ENCODE results near the gene GTPBP1. TPM values are rescaled to one million over a fixed set of nuclear protein-coding genes. Genes with fewer than 3 reads are reported as not detected.

The GTPBP1 gene
- total RNA-seq, 1 experiment from 2014 or later, result 108 TPM

DNA sequence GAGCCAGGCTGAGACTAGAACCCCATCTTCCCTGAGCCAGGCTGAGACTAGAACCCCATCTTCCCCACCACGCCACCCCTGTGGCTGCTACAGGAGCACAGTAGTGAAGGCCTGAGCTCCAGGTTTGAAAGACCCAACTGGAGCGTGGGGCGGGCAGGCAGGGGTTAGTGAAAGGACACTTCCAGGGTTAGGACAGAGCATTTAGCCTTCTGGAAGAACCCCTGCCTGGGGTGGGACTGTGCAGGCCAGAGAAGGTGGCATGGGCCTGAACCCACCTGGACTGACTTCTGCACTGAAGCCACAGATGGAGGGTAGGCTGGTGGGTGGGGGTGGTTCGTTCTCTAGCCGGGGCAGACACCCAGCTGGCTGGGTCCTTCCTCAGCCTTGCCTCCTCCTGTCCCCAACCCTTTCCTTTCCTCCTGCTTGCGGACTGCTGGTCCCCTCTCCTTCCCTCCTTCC lies 26.0 kb downstream of the GTPBP1 start:
- Histone ChIP-seq H2BK5ac (ENCODE audit: insufficient read length, low read length) (no peak overlapping the region), H4K20me1 (ENCODE audit: control insufficient read depth, insufficient read depth, insufficient read length) (no peaks in the 10 kb centered on the region), H3T11ph (ENCODE audit: low read length) (no peak overlapping the region), H2BK12ac (ENCODE audit: insufficient read length, low read depth, low read length) (no peak overlapping the region), H4K8ac (replicated peaks; ENCODE audit: insufficient read length, low read depth, low read length) (no peak overlapping the region), H3K14ac (ENCODE audit: insufficient read depth, low read length) (no peak overlapping the region), H3K23ac (ENCODE audit: insufficient read length, low read depth, low read length) (no peak overlapping the region), H3K4ac (ENCODE audit: low read depth, low read length) (no peak overlapping the region), H2AFZ (ENCODE audit: low read length) (no peak overlapping the region), H3K23me2 (ENCODE audit: insufficient read length, low read depth, low read length, poor library complexity, severe bottlenecking) (no peaks in the 10 kb centered on the region), H2BK20ac (ENCODE audit: low read depth, low read length, poor library complexity, severe bottlenecking) (no peak overlapping the region), H3K56ac (ENCODE audit: insufficient read length, low read depth, low read length) (no peak overlapping the region), H4K5ac (ENCODE audit: insufficient read length, low read depth, low read length) (no peak overlapping the region), H2AK5ac (ENCODE audit: insufficient read length, low read length) (no peak overlapping the region), H3K79me1 (ENCODE audit: insufficient read depth, low read depth, low read length, poor library complexity, severe bottlenecking) (no peaks in the 10 kb centered on the region), H3K9ac (ENCODE audit: extremely low read depth, insufficient read length, low read length) (no peak overlapping the region), H3K79me2 (ENCODE audit: insufficient read depth, low read length) (no peaks in the 10 kb centered on the region), H3K9me3 (ENCODE audit: control insufficient read depth, low read depth, low read length) (no peaks in the 10 kb centered on the region), H2BK15ac (ENCODE audit: low read depth, low read length) (no peak overlapping the region), H3K27me3 (ENCODE audit: insufficient read depth, low read length) (no peaks in the 10 kb centered on the region), H3K4me1 (ENCODE audit: insufficient read depth, low read length) (no peaks in the 10 kb centered on the region), H3K4me2 (ENCODE audit: insufficient read depth, insufficient read length, low read length) (no peak overlapping the region), H2BK120ac (ENCODE audit: low read depth, low read length, poor library complexity, severe bottlenecking) (no peak overlapping the region), H3K27ac (ENCODE audit: insufficient read length, low read depth, low read length) (no peak overlapping the region), H3K18ac (ENCODE audit: insufficient read length, low read depth, low read length) (no peak overlapping the region), H4K91ac (ENCODE audit: insufficient read length, low read depth, low read length) (no peak overlapping the region)
- DNase-seq, result no peak
- Mint-ChIP-seq H3K36me3 (ENCODE audit: insufficient read depth in 1 of 3, low read depth in 3 of 3) (peaks cover 29 to 88% (median 63%) of the 10 kb centered on the region in 3 experiments; a peak in 6 of 7 replicates), H3K9me3 (no peaks in the 10 kb centered on the region), H3K4me1 (0 out of 4 replicates have a peak, but pooled peaks cover 0 to 3% of the 10 kb centered on the region in 2 experiments), H3K27ac (no peak overlapping the region), H3K27me3 (ENCODE audit: low read depth) (no peaks in the 10 kb centered on the region), H3K4me3 (no peak overlapping the region)
- WGBS (ENCODE audit: extremely low coverage, insufficient read length, low lambda C conversion rate), result no CpG with 5 or more reads among the region's 6 CpGs
- TF ChIP-seq, protein P1, sequence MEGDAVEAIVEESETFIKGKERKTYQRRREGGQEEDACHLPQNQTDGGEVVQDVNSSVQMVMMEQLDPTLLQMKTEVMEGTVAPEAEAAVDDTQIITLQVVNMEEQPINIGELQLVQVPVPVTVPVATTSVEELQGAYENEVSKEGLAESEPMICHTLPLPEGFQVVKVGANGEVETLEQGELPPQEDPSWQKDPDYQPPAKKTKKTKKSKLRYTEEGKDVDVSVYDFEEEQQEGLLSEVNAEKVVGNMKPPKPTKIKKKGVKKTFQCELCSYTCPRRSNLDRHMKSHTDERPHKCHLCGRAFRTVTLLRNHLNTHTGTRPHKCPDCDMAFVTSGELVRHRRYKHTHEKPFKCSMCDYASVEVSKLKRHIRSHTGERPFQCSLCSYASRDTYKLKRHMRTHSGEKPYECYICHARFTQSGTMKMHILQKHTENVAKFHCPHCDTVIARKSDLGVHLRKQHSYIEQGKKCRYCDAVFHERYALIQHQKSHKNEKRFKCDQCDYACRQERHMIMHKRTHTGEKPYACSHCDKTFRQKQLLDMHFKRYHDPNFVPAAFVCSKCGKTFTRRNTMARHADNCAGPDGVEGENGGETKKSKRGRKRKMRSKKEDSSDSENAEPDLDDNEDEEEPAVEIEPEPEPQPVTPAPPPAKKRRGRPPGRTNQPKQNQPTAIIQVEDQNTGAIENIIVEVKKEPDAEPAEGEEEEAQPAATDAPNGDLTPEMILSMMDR (conservative IDR thresholded peaks at IDR 0.05), result no peak

Data from H9 (cell line).